ENCODE measurements around the gene CCDC34. TPM values are rescaled to one million over a fixed set of nuclear protein-coding genes. Genes with fewer than 3 reads are reported as not detected.

The CCDC34 gene
- total RNA-seq, 4 donors from 2014 or later: 2.6 to 4.8 (median 3.9) TPM; not detected in 1

GRCh38 chr11:27391331-27392015 is 28.5 kb upstream of the CCDC34 start:
- H3K27ac ChIP-seq: peak overlapping the region in 1 of 4 donors; percentile 31
- no peak for DNase-seq
- no peak for TF ChIP-seq CTCF (IDR thresholded peaks at IDR 0.05)
- TF ChIP-seq POLR2A (IDR thresholded peaks at IDR 0.05): no peak
- H3K36me3 ChIP-seq: no peaks in the 10 kb centered on the region
- no peaks in the 10 kb centered on the region for H3K9me3 ChIP-seq
- no peak overlapping the region for H3K4me3 ChIP-seq
- H3K4me1 ChIP-seq: peaks cover 0 to 54% (median 0%) of the 10 kb centered on the region in 4 donors
- H3K27me3 ChIP-seq: no peaks in the 10 kb centered on the region

GRCh38 chr11:27390318-27391295 is 27.6 kb upstream of the CCDC34 start:
- H3K4me3 ChIP-seq: no peak overlapping the region
- H3K9me3 ChIP-seq: no peaks in the 10 kb centered on the region
- H3K27me3 ChIP-seq: no peaks in the 10 kb centered on the region
- no peaks in the 10 kb centered on the region for H3K36me3 ChIP-seq
- TF ChIP-seq CTCF (IDR thresholded peaks at IDR 0.05) (peak in 2 of 6 experiments; percentile 20 to 28), POLR2A (IDR thresholded peaks at IDR 0.05) (no peak)
- DNase-seq: no peak
- peaks cover 0 to 45% (median 0%) of the 10 kb centered on the region in 4 donors for H3K4me1 ChIP-seq
- H3K27ac ChIP-seq: peak overlapping the region in 1 of 4 donors; percentile 10

GRCh38 chr11:27388869-27389268 is 25.9 kb upstream of the CCDC34 start:
- Histone ChIP-seq H3K27ac (peak overlapping the region in 2 of 4 donors; percentile 45 to 46), H3K4me3 (no peak overlapping the region), H3K36me3 (no peaks in the 10 kb centered on the region), H3K27me3 (no peaks in the 10 kb centered on the region), H3K4me1 (peaks cover 0 to 32% (median 0%) of the 10 kb centered on the region in 4 donors), H3K9me3 (no peaks in the 10 kb centered on the region)
- DNase-seq: no peak
- TF ChIP-seq CTCF (IDR thresholded peaks at IDR 0.05) (no peak), POLR2A (IDR thresholded peaks at IDR 0.05) (peak in 1 of 2 donors; percentile 32)

GRCh38 chr11:27388001-27388400 is 25.0 kb upstream of the CCDC34 start:
- Histone ChIP-seq H3K36me3 (no peaks in the 10 kb centered on the region), H3K4me3 (no peak overlapping the region), H3K9me3 (no peaks in the 10 kb centered on the region), H3K27ac (no peak overlapping the region), H3K27me3 (no peaks in the 10 kb centered on the region), H3K4me1 (peaks cover 0 to 25% (median 0%) of the 10 kb centered on the region in 4 donors)
- TF ChIP-seq CTCF (IDR thresholded peaks at IDR 0.05) (no peak), POLR2A (IDR thresholded peaks at IDR 0.05) (no peak)
- no peak for DNase-seq

- Histone ChIP-seq H3K4me1 (peaks cover 0 to 18% (median 0%) of the 10 kb centered on the region in 4 donors), H3K36me3 (peaks cover 0 to 5% (median 0%) of the 10 kb centered on the region in 3 donors), H3K27ac (no peak overlapping the region), H3K9me3 (no peaks in the 10 kb centered on the region), H3K27me3 (no peaks in the 10 kb centered on the region), H3K4me3 (no peak overlapping the region)
- TF ChIP-seq CTCF (IDR thresholded peaks at IDR 0.05) (no peak), POLR2A (IDR thresholded peaks at IDR 0.05) (no peak)
- no peak for DNase-seq
Observed at GRCh38 chr11:27387362-27387761, 24.3 kb upstream of the CCDC34 start.

Data from Peyer's patch (tissue), 4 donors.